Loucy (cell line): ENCODE data around the gene PNPLA7.

Experiments used
- H2AFZ ChIP-seq: fragments of 200-600 bp; sonication (generic); 2 replicates; pipeline ENCODE4 v1.6.0; 2016; ENCODE audit warnings: antibody characterized with exemption, mild to moderate bottlenecking, low read length, moderate library complexity
- H3F3A ChIP-seq: fragments of 200-600 bp; 2 replicates; pipeline ENCODE4 v1.6.0; 2016; ENCODE audit warnings: antibody characterized with exemption, low read depth, mild to moderate bottlenecking
- H3K27me3 ChIP-seq: fragments of 200-600 bp; sonication (generic); 2 replicates; pipeline ENCODE4 v1.6.1; 2014; ENCODE audit warnings: low read length, mild to moderate bottlenecking; ENCODE audit not compliant: insufficient read depth, poor library complexity, severe bottlenecking
- H3K36me3 ChIP-seq: fragments of 200-600 bp; sonication (generic); 2 replicates; pipeline ENCODE4 v1.6.1; 2016; ENCODE audit warnings: low read length; ENCODE audit not compliant: insufficient read depth
- H3K4me1 ChIP-seq: fragments of 200-600 bp; sonication (generic); 2 replicates; pipeline ENCODE4 v1.5.1; 2014; ENCODE audit warnings: low read length, mild to moderate bottlenecking; ENCODE audit not compliant: insufficient read depth, poor library complexity, severe bottlenecking
- H3K4me2 ChIP-seq: fragments of 200-600 bp; sonication (generic); 2 replicates; pipeline ENCODE4 v1.6.0; 2014; ENCODE audit warnings: antibody characterized with exemption, low read length, low read depth, mild to moderate bottlenecking; ENCODE audit not compliant: poor library complexity, severe bottlenecking
- H3K4me3 ChIP-seq: fragments of 200-600 bp; sonication (generic); 2 replicates; pipeline ENCODE4 v1.5.1; 2014; ENCODE audit warnings: low read length, mild to moderate bottlenecking, mixed read lengths; ENCODE audit not compliant: poor library complexity, severe bottlenecking
- H3K79me2 ChIP-seq: fragments of 200-600 bp; sonication (generic); 2 replicates; pipeline ENCODE4 v1.6.1; 2014; ENCODE audit warnings: low read length; ENCODE audit not compliant: insufficient read depth
- H3K9ac ChIP-seq: fragments of 200-600 bp; sonication (generic); 2 replicates; pipeline ENCODE4 v1.6.0; 2014; ENCODE audit warnings: mild to moderate bottlenecking, low read depth, low read length, moderate library complexity; ENCODE audit not compliant: poor library complexity, severe bottlenecking
- H3K9me2 ChIP-seq: fragments of 200-600 bp; sonication (generic); replicated peaks from 2 replicates; pipeline ENCODE4 v1.6.1; 2016; ENCODE audit warnings: low read depth, low read length, mixed read lengths
- H3K9me3 ChIP-seq: fragments of 200-600 bp; sonication (generic); 2 replicates; pipeline ENCODE4 v1.6.1; 2014; ENCODE audit warnings: mild to moderate bottlenecking, antibody characterized with exemption, low read length, low read depth; ENCODE audit not compliant: insufficient read depth
- H4K20me1 ChIP-seq: fragments of 200-600 bp; sonication (generic); 2 replicates; pipeline ENCODE4 v1.6.0; 2014; ENCODE audit warnings: antibody characterized with exemption, low read length, mild to moderate bottlenecking; ENCODE audit not compliant: insufficient read depth, poor library complexity, severe bottlenecking
- CTCF ChIP-seq: fragments of 200-600 bp; sonication (generic); conservative IDR thresholded peaks from 2 replicates; pipeline ENCODE4 v1.5.1; 2014; ENCODE audit warnings: mild to moderate bottlenecking, antibody characterized with exemption, low read length
- EZH2phosphoT487 ChIP-seq: fragments of 200-600 bp; IDR thresholded peaks from 2 replicates; pipeline ENCODE4 v1.6.1; 2018; ENCODE audit warnings: antibody characterized with exemption, mild to moderate bottlenecking, moderate library complexity, borderline replicate concordance

Gene PNPLA7

GRCh38 chr9:137476856-137477255, 73.3 kb downstream of the PNPLA7 start:
- Histone ChIP-seq H3K79me2 (no peaks in the 10 kb centered on the region), H3K9ac (no peak overlapping the region), H3K4me3 (no peak overlapping the region), H3K9me2 (no peaks in the 10 kb centered on the region), H3K9me3 (peaks cover 27% of the 10 kb centered on the region; the same call in 1 of the 2 replicates), H4K20me1 (no peaks in the 10 kb centered on the region), H2AFZ (no peak overlapping the region), H3K36me3 (no peaks in the 10 kb centered on the region), H3K4me2 (no peak overlapping the region), H3K27me3 (no peaks in the 10 kb centered on the region), H3F3A (no peaks in the 10 kb centered on the region), H3K4me1 (no peaks in the 10 kb centered on the region)
- TF ChIP-seq EZH2phosphoT487 (no peak), CTCF (no peak)

- H3K36me3 ChIP-seq = no peaks in the 10 kb centered on the region
- peaks cover 27% of the 10 kb centered on the region; the same call in 1 of the 2 replicates for H3K9me3 ChIP-seq
- H4K20me1 ChIP-seq = no peaks in the 10 kb centered on the region
- H3K4me1 ChIP-seq = peaks cover 5% of the 10 kb centered on the region
- H3K4me2 ChIP-seq = no peak overlapping the region
- no peaks in the 10 kb centered on the region for H3K9me2 ChIP-seq
- H3F3A ChIP-seq = no peaks in the 10 kb centered on the region
- no peak overlapping the region for H2AFZ ChIP-seq
- TF ChIP-seq EZH2phosphoT487 = no peak
- no peak for TF ChIP-seq CTCF
- H3K27me3 ChIP-seq = no peaks in the 10 kb centered on the region
- no peaks in the 10 kb centered on the region for H3K79me2 ChIP-seq
- H3K4me3 ChIP-seq = no peak overlapping the region
- no peak overlapping the region for H3K9ac ChIP-seq
Observed at GRCh38 chr9:137475666-137476065, 74.5 kb downstream of the PNPLA7 start.

GRCh38 chr9:137474271-137474670, 75.9 kb downstream of the PNPLA7 start:
- Histone ChIP-seq H3K4me1 (peaks cover 7% of the 10 kb centered on the region), H3K4me2 (no peak overlapping the region), H3K27me3 (no peaks in the 10 kb centered on the region), H3K4me3 (no peak overlapping the region), H2AFZ (no peak overlapping the region), H3K9me3 (peaks cover 27% of the 10 kb centered on the region; the same call in 1 of the 2 replicates), H3K36me3 (no peaks in the 10 kb centered on the region), H3K79me2 (no peaks in the 10 kb centered on the region), H3K9me2 (no peaks in the 10 kb centered on the region), H3F3A (no peaks in the 10 kb centered on the region), H4K20me1 (no peaks in the 10 kb centered on the region), H3K9ac (no peak overlapping the region)
- no peak for TF ChIP-seq CTCF
- TF ChIP-seq EZH2phosphoT487 = no peak
